ENCODE data around the gene GAGE12J.

GAGE12J gene

GRCh38 chrX:49282647-49283011 is 39.2 kb upstream of the GAGE12J start:
- DNase-seq (ENCODE audit: low read depth): peak; percentile 48
- TF ChIP-seq, protein P1, sequence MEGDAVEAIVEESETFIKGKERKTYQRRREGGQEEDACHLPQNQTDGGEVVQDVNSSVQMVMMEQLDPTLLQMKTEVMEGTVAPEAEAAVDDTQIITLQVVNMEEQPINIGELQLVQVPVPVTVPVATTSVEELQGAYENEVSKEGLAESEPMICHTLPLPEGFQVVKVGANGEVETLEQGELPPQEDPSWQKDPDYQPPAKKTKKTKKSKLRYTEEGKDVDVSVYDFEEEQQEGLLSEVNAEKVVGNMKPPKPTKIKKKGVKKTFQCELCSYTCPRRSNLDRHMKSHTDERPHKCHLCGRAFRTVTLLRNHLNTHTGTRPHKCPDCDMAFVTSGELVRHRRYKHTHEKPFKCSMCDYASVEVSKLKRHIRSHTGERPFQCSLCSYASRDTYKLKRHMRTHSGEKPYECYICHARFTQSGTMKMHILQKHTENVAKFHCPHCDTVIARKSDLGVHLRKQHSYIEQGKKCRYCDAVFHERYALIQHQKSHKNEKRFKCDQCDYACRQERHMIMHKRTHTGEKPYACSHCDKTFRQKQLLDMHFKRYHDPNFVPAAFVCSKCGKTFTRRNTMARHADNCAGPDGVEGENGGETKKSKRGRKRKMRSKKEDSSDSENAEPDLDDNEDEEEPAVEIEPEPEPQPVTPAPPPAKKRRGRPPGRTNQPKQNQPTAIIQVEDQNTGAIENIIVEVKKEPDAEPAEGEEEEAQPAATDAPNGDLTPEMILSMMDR (conservative IDR thresholded peaks at IDR 0.05; ENCODE audit: control insufficient read depth, insufficient read depth, low read depth, low read length): peak; percentile 42
- H3K4me3 ChIP-seq (ENCODE audit: control insufficient read depth, low read depth, low read length): no peak overlapping the region

- TF ChIP-seq, protein P1 (conservative IDR thresholded peaks at IDR 0.05; ENCODE audit: control insufficient read depth, insufficient read depth, low read depth, low read length): no peak
- H3K4me3 ChIP-seq (ENCODE audit: control insufficient read depth, low read depth, low read length): no peak overlapping the region
- no peak for DNase-seq (ENCODE audit: low read depth)
Measured at GRCh38 chrX:49284212-49284611, 37.6 kb upstream of the GAGE12J start.

GRCh38 chrX:49286136-49286535 is 35.7 kb upstream of the GAGE12J start:
- no peak for DNase-seq (ENCODE audit: low read depth)
- no peak overlapping the region for H3K4me3 ChIP-seq (ENCODE audit: control insufficient read depth, low read depth, low read length)
- TF ChIP-seq, protein P1 (conservative IDR thresholded peaks at IDR 0.05; ENCODE audit: control insufficient read depth, insufficient read depth, low read depth, low read length): no peak

GRCh38 chrX:49286581-49286980 is 35.3 kb upstream of the GAGE12J start:
- TF ChIP-seq, protein P1 (conservative IDR thresholded peaks at IDR 0.05; ENCODE audit: control insufficient read depth, insufficient read depth, low read depth, low read length): no peak
- DNase-seq (ENCODE audit: low read depth): no peak
- no peak overlapping the region for H3K4me3 ChIP-seq (ENCODE audit: control insufficient read depth, low read depth, low read length)

DNA sequence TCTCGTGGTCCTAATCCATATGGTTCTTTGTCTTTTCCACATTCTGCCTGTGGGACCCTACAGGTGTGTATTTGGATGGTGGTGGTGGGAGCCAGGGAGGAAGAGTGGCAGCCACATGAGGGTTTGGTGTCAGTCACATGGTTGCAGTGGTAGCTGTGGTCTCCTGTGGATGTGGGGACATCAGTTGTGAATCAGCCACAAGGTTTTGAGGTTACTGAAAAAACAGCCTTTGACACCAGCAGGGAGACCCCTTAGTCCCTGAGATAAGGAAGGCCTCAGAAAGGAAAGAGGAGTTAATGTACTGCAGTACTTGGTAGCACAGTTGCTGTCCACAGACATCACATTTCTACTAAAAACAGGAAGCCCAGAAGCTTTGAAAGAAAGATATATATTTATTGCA is 34.2 kb upstream of the GAGE12J start:
- TF ChIP-seq, protein P1 (conservative IDR thresholded peaks at IDR 0.05; ENCODE audit: control insufficient read depth, insufficient read depth, low read depth, low read length): no peak
- no peak for DNase-seq (ENCODE audit: low read depth)
- no peak overlapping the region for H3K4me3 ChIP-seq (ENCODE audit: control insufficient read depth, low read depth, low read length)

DNA sequence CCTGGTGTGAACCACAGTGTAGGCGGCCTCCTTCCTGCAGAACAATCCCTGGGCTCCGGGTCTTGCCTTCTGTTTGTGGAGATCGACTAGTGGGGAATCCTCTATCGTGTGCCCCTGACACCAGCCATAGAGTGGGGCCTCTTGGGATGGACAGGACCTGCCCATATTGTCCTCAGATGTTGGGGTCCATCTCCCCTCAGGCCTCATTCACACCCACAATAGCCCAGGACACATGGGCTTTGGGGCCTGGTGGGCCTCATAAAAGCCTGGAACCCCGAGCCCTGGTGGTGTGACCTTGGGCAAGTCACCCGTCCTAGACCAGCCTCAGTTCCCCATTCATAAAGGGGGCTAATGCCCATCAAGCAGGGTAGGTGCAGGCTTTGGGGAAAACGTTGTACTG is 31.6 kb upstream of the GAGE12J start:
- H3K4me3 ChIP-seq (ENCODE audit: control insufficient read depth, low read depth, low read length): no peak overlapping the region
- TF ChIP-seq, protein P1 (conservative IDR thresholded peaks at IDR 0.05; ENCODE audit: control insufficient read depth, insufficient read depth, low read depth, low read length): no peak
- no peak for DNase-seq (ENCODE audit: low read depth)

All from fibroblast of mammary gland (primary cell).